Transverse colon (tissue), 3 donors: Measurements from ENCODE around the gene CRTC3.

ENCODE experiments used
- CTCF ChIP-seq, 5 experiments: fragments of 200-600 bp in 3 of 5; fragments of 450-650 bp in 2 of 5; sonication (generic) in 3 of 5; IDR thresholded peaks; 1 replicate in 2 of 5; 2 replicates in 3 of 5; pipeline ENCODE4 v1.5.1; 2016 to 2017; ENCODE audit warnings: antibody characterized with exemption in 5 of 5, inconsistent platforms in 3 of 5, mild to moderate bottlenecking in 2 of 5, moderate library complexity in 1 of 5
- POLR2A ChIP-seq: fragments of 450-650 bp; IDR thresholded peaks from one replicate; pipeline ENCODE4 v1.6.1; 2016; ENCODE audit warnings: antibody characterized with exemption, mild to moderate bottlenecking, moderate library complexity

GRCh38 chr15:90497912-90498311 lies 31.8 kb upstream of the CRTC3 start:
- TF ChIP-seq CTCF (IDR thresholded peaks at IDR 0.05) (no peak), POLR2A (no peak)
